ENCODE data around the gene ROMO1.

Gene ROMO1

DNA sequence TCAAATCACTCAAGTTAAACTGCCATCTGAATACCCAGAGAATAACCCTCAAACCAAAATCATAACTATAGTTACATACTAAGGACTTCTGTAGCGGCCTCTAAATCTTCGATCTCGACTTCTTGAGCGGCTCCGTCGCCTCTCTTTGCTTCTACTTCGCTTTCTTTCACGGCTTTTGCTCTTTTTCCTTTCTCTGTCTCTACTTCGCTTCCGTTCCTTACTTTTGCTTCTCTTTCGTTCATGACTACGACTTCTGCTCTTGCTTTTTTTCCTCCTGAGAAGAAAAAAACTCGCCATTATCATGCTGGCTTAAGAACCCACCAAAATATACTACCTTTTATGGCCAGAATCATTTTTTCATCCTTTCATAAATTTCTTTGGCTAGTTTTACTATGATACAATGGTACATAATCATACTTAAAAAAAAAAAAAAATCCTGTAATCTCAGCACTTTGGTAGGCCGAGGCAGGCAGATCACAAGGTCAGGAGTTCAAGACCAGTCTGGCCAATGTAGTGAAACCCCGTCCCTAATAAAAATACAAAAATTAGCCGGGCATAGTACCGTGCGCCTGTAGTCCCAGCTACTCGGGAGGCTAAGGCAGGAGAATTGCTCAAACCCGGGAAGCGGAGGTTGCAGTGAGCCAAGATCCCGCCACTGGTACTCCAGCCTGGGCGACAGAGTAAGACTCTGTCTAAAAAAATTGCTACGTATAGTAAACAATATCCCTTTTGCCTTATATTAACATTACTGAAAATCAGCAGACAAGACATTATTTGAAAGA lies 32.8 kb downstream of the ROMO1 start:
- Histone ChIP-seq H3K36me3 (replicated peaks; ENCODE audit: low read depth, low read length) (peaks cover 78% of the 10 kb centered on the region), H3K9me3 (ENCODE audit: insufficient read depth, low read length) (no peaks in the 10 kb centered on the region), H3K4me1 (ENCODE audit: low read length) (peaks cover 5% of the 10 kb centered on the region), H3K79me2 (ENCODE audit: low read length) (peaks cover 98% of the 10 kb centered on the region), H2AFZ (ENCODE audit: low read depth, low read length) (no peak overlapping the region), H3K4me2 (ENCODE audit: low read length) (no peak overlapping the region), H4K20me1 (ENCODE audit: insufficient read depth, low read length) (peaks cover 89% of the 10 kb centered on the region), H3K4me3 (ENCODE audit: low read length) (no peak overlapping the region), H3K27me3 (ENCODE audit: low read depth, low read length) (no peaks in the 10 kb centered on the region), H3K27ac (ENCODE audit: low read length) (no peak overlapping the region), H3K9ac (ENCODE audit: low read length) (no peak overlapping the region)
- TF ChIP-seq, protein P1, sequence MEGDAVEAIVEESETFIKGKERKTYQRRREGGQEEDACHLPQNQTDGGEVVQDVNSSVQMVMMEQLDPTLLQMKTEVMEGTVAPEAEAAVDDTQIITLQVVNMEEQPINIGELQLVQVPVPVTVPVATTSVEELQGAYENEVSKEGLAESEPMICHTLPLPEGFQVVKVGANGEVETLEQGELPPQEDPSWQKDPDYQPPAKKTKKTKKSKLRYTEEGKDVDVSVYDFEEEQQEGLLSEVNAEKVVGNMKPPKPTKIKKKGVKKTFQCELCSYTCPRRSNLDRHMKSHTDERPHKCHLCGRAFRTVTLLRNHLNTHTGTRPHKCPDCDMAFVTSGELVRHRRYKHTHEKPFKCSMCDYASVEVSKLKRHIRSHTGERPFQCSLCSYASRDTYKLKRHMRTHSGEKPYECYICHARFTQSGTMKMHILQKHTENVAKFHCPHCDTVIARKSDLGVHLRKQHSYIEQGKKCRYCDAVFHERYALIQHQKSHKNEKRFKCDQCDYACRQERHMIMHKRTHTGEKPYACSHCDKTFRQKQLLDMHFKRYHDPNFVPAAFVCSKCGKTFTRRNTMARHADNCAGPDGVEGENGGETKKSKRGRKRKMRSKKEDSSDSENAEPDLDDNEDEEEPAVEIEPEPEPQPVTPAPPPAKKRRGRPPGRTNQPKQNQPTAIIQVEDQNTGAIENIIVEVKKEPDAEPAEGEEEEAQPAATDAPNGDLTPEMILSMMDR (IDR thresholded peaks at IDR 0.05; ENCODE audit: low read depth, low read length): no peak
- no peak for TF ChIP-seq EZH2phosphoT487 (IDR thresholded peaks at IDR 0.05; ENCODE audit: low read depth)

DNA sequence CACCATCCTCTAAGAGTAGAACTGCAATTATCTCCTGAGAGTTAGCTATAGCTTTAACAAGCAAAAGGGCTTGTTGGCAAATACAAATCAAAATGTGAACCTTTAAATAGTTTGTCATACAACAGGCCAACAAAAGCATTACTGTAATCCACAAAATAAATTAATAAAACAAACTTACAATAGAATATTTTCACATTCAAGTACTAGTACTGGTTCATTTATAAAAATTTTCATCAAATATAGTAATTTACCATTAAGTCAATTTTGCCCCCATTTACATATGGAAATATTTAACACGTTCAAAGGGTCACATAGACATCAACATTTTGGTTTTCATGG lies 33.4 kb downstream of the ROMO1 start:
- H3K9ac ChIP-seq (ENCODE audit: low read length): no peak overlapping the region
- H2AFZ ChIP-seq (ENCODE audit: low read depth, low read length): no peak overlapping the region
- no peak overlapping the region for H3K4me2 ChIP-seq (ENCODE audit: low read length)
- no peaks in the 10 kb centered on the region for H3K9me3 ChIP-seq (ENCODE audit: insufficient read depth, low read length)
- no peak overlapping the region for H3K27ac ChIP-seq (ENCODE audit: low read length)
- peaks cover 100% of the 10 kb centered on the region for H3K79me2 ChIP-seq (ENCODE audit: low read length)
- peaks cover 5% of the 10 kb centered on the region for H3K4me1 ChIP-seq (ENCODE audit: low read length)
- TF ChIP-seq, protein P1 (IDR thresholded peaks at IDR 0.05; ENCODE audit: low read depth, low read length): no peak
- no peak for TF ChIP-seq EZH2phosphoT487 (IDR thresholded peaks at IDR 0.05; ENCODE audit: low read depth)
- peaks cover 90% of the 10 kb centered on the region for H4K20me1 ChIP-seq (ENCODE audit: insufficient read depth, low read length)
- no peaks in the 10 kb centered on the region for H3K27me3 ChIP-seq (ENCODE audit: low read depth, low read length)
- peaks cover 76% of the 10 kb centered on the region for H3K36me3 ChIP-seq (replicated peaks; ENCODE audit: low read depth, low read length)
- H3K4me3 ChIP-seq (ENCODE audit: low read length): no peak overlapping the region

DNA sequence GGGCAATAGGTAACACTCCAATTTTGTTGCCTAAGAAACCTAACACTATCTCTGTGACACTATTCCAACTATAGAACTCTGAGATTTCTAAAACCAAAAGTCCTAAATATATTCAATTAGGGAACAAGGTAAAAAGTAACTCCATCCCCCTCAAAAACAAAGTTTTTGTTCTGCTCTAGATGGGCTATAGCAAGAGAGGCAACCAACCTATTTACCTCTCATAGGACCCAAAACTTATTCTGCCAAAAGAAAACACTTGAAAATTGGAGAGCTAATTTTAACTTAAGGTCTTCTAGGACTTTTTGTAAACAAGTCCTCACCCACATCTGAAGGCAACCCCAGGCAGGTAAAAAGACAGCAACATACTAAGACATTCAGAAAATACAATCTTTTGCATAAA lies 35.2 kb downstream of the ROMO1 start:
- Histone ChIP-seq H3K4me1 (ENCODE audit: low read length) (peaks cover 8% of the 10 kb centered on the region), H3K4me3 (ENCODE audit: low read length) (no peak overlapping the region), H3K27ac (ENCODE audit: low read length) (no peak overlapping the region), H2AFZ (ENCODE audit: low read depth, low read length) (no peak overlapping the region), H3K36me3 (replicated peaks; ENCODE audit: low read depth, low read length) (peaks cover 82% of the 10 kb centered on the region), H4K20me1 (ENCODE audit: insufficient read depth, low read length) (peaks cover 96% of the 10 kb centered on the region), H3K79me2 (ENCODE audit: low read length) (peaks cover 100% of the 10 kb centered on the region), H3K9ac (ENCODE audit: low read length) (no peak overlapping the region), H3K9me3 (ENCODE audit: insufficient read depth, low read length) (no peaks in the 10 kb centered on the region), H3K4me2 (ENCODE audit: low read length) (no peak overlapping the region), H3K27me3 (ENCODE audit: low read depth, low read length) (no peaks in the 10 kb centered on the region)
- TF ChIP-seq, protein P1 (IDR thresholded peaks at IDR 0.05; ENCODE audit: low read depth, low read length): no peak
- TF ChIP-seq EZH2phosphoT487 (IDR thresholded peaks at IDR 0.05; ENCODE audit: low read depth): no peak

DNA sequence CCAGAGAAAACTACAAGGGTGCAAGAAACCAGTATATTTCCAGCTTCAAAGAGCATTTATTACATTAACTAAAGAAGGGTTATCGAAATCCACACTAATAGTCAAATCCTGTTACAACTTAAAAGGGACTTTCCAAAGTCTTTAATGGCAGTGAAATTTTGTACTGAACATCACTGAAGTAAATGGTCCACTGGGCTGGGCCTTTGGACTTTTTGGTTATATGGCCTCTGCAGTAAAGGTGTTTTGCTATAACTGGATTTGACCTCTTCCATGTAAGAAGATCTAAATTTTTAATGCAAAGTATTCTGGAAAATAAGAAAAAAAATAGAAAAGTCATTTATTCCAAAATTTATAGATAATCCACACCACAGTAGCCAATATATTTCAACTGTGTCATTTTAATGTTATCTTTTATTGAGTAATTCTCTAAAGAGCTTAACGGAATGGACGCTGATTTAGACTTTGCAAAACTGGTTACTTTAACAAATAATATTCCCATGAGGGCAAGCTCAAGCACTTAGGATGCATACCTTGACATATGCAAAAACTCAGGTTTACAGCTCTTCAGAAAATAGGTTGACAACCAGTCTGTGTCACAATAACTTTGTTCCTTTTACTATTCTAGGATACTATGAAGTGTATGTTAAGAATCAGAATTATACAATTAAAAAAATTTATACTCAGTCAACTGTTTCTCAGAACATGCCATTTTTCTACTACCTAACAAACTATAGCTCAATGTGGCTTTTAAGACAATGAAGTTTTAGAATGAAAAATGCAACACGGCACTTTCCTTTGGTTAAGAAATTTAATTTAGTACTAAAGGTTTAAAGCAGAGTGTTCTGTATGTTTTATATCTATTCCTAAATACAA lies 35.8 kb downstream of the ROMO1 start:
- TF ChIP-seq EZH2phosphoT487 (IDR thresholded peaks at IDR 0.05; ENCODE audit: low read depth): no peak
- TF ChIP-seq, protein P1 (IDR thresholded peaks at IDR 0.05; ENCODE audit: low read depth, low read length): no peak
- Histone ChIP-seq H3K4me1 (ENCODE audit: low read length) (peaks cover 14% of the 10 kb centered on the region), H3K79me2 (ENCODE audit: low read length) (peaks cover 100% of the 10 kb centered on the region), H4K20me1 (ENCODE audit: insufficient read depth, low read length) (peaks cover 96% of the 10 kb centered on the region), H3K36me3 (replicated peaks; ENCODE audit: low read depth, low read length) (peaks cover 82% of the 10 kb centered on the region), H3K27ac (ENCODE audit: low read length) (no peak overlapping the region), H3K9ac (ENCODE audit: low read length) (no peak overlapping the region), H3K4me2 (ENCODE audit: low read length) (no peak overlapping the region), H3K27me3 (ENCODE audit: low read depth, low read length) (no peaks in the 10 kb centered on the region), H3K9me3 (ENCODE audit: insufficient read depth, low read length) (no peaks in the 10 kb centered on the region), H2AFZ (ENCODE audit: low read depth, low read length) (no peak overlapping the region), H3K4me3 (ENCODE audit: low read length) (no peak overlapping the region)
